Upper lobe of right lung (tissue), 1 donor: ENCODE measurements around the gene CYTH4. TPM values are rescaled to one million over a fixed set of nuclear protein-coding genes. Genes with fewer than 3 reads are reported as not detected.
A peak's percentile ranks its signal among the peaks of the same experiment; 100 is the strongest.

Experiments used
- ATAC-seq: fragments of 200-7000 bp; cut with Tn5 transposase; one replicate; pipeline ENCODE4 v1.9.1; 2020; ENCODE audit warnings: mild to moderate bottlenecking, moderate library complexity
- DNase-seq: peaks from one replicate; pipeline ENCODE4 v3.0.0-alpha.2; 2020
- H3K27ac ChIP-seq: fragments of 200-600 bp; one replicate; pipeline ENCODE4 v1.8.0; 2022
- H3K27me3 ChIP-seq: fragments of 200-600 bp; one replicate; pipeline ENCODE4 v1.8.0; 2022; ENCODE audit warnings: mild to moderate bottlenecking
- H3K36me3 ChIP-seq: fragments of 200-600 bp; one replicate; pipeline ENCODE4 v1.8.0; 2022
- H3K4me1 ChIP-seq: fragments of 200-600 bp; one replicate; pipeline ENCODE4 v1.8.0; 2022
- H3K4me3 ChIP-seq: fragments of 200-600 bp; one replicate; pipeline ENCODE4 v1.8.0; 2022; ENCODE audit warnings: mild to moderate bottlenecking
- H3K9me3 ChIP-seq: fragments of 200-600 bp; one replicate; pipeline ENCODE4 v1.8.0; 2022
- CTCF ChIP-seq: fragments of 200-600 bp; IDR thresholded peaks from one replicate; pipeline ENCODE4 v1.8.0; 2022; ENCODE audit warnings: antibody characterized with exemption
- intact Hi-C: fragments of 100-400 bp; cut with DNase I; formaldehyde crosslinking; loops from one replicate; pipeline ENCODE4 v1.11.0; 2022
- total RNA-seq: library from RNA; stranded (reverse); fragmentation: NEBNext Ultra II Directional; extraction: Animal tissue kit (Norgen Biotek cat#: 25700); gene quantifications from one replicate; pipeline ENCODE4 v1.2.1, GENCODE V29; 2021
- donor health status: DM: no; HTN: yes; CAD: no; lungs with severe emphysema.

CYTH4 gene
- total RNA-seq, 1 donor from 2014 or later = 37.9 TPM

GRCh38 chr22:37242395-37242918, 39.9 kb upstream of the CYTH4 start:
- H3K4me1 ChIP-seq = peaks cover 6% of the 10 kb centered on the region
- H3K27ac ChIP-seq = peak overlapping the region; percentile 73
- intact Hi-C loops = no loop called here
- H3K27me3 ChIP-seq = peaks cover 11% of the 10 kb centered on the region
- H3K36me3 ChIP-seq = no peaks in the 10 kb centered on the region
- DNase-seq (peak; percentile 85), ATAC-seq (peak; percentile 75)
- peak overlapping the region; percentile 59 for H3K4me3 ChIP-seq
- H3K9me3 ChIP-seq = no peaks in the 10 kb centered on the region
- no peak for TF ChIP-seq CTCF

GRCh38 chr22:37243402-37244113, 38.8 kb upstream of the CYTH4 start:
- DNase-seq (no peak), ATAC-seq (peak; percentile 2)
- no peak for TF ChIP-seq CTCF
- no peaks in the 10 kb centered on the region for H3K9me3 ChIP-seq
- peaks cover 6% of the 10 kb centered on the region for H3K4me1 ChIP-seq
- H3K4me3 ChIP-seq = peak overlapping the region; percentile 59
- intact Hi-C loops = no loop called here
- H3K27me3 ChIP-seq = peaks cover 11% of the 10 kb centered on the region
- H3K36me3 ChIP-seq = no peaks in the 10 kb centered on the region
- peak overlapping the region; percentile 73 for H3K27ac ChIP-seq

GRCh38 chr22:37244114-37244921, 38.0 kb upstream of the CYTH4 start, which contains the start of gene RAC2:
Gene RAC2, minus strand, starts transcription at chr22:37244269. Its CDS starts 121 bp downstream, at chr22:37244148.
- no peak for TF ChIP-seq CTCF
- DNase-seq = peak; percentile 91
- Histone ChIP-seq H3K4me3 (peak within 1 kb of the TSS; percentile 59), H3K27me3 (peaks cover 11% of the 10 kb centered on the region), H3K4me1 (peaks cover 6% of the 10 kb centered on the region), H3K9me3 (no peaks in the 10 kb centered on the region), H3K36me3 (no peaks in the 10 kb centered on the region), H3K27ac (peak within 1 kb of the TSS; percentile 73)
- ATAC-seq = peak; percentile 83
- intact Hi-C loops = no loop called here

GRCh38 chr22:37244922-37245722, 37.2 kb upstream of the CYTH4 start:
- intact Hi-C loops = no loop called here
- H3K4me1 ChIP-seq = peaks cover 6% of the 10 kb centered on the region
- no peak for TF ChIP-seq CTCF
- H3K4me3 ChIP-seq = no peak overlapping the region
- H3K27me3 ChIP-seq = peaks cover 11% of the 10 kb centered on the region
- peak overlapping the region; percentile 73 for H3K27ac ChIP-seq
- no peaks in the 10 kb centered on the region for H3K9me3 ChIP-seq
- H3K36me3 ChIP-seq = no peaks in the 10 kb centered on the region
- peak; percentile 8 for DNase-seq
- no peak for ATAC-seq

GRCh38 chr22:37245740-37246139, 36.6 kb upstream of the CYTH4 start:
- Histone ChIP-seq H3K4me3 (no peak overlapping the region), H3K27ac (peak overlapping the region; percentile 73), H3K4me1 (peaks cover 6% of the 10 kb centered on the region), H3K36me3 (no peaks in the 10 kb centered on the region), H3K27me3 (peaks cover 11% of the 10 kb centered on the region), H3K9me3 (no peaks in the 10 kb centered on the region)
- TF ChIP-seq CTCF = no peak
- intact Hi-C loops = no loop called here
- no peak for ATAC-seq
- DNase-seq = no peak
